ENCODE measurements around the gene CES5A. TPM values are rescaled to one million over a fixed set of nuclear protein-coding genes. Genes with fewer than 3 reads are reported as not detected.
"Not testable (repeated sequence)": the region's sequence is repeated elsewhere in the genome, so short reads cannot be mapped to it uniquely, and the experiment has no call there.

The CES5A gene
- total RNA-seq, 3 donors from 2014 or later = not detected

DNA sequence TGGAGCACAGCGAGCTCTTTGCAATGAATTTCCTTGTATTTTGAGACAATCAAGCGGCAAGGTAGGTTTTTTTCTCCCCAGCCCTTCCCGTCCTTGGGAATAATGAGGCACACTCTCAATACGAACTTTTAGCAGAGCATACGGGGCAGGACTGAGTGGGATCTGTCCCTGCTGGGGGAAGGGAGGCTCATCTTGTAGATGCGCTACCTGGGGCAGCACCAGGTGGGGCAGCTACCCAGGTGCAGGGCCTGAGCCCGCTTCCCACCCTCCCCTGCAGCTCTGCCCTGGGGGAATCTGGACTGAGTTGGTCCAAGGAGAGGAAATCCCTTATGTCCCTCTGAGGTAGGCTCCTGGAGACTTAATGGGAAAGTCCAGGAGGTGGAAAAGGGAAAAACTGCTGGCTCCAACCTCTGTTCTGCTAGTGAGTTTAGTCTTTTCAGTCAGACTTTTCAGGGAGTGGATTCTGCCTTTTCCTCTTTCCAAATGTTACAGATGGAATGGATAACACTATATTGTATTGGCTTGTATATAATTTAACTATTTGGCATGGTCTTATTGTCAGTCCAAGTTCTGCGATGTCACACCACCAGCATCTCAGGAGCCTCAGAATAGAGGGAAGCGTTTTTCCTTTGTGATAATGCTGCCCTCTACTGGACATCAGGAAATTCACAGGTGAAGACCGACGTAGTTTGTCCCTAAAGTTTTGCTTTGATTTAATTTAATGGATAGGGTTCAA, 32.6 kb downstream of the CES5A start:
- TF ChIP-seq, protein P1, sequence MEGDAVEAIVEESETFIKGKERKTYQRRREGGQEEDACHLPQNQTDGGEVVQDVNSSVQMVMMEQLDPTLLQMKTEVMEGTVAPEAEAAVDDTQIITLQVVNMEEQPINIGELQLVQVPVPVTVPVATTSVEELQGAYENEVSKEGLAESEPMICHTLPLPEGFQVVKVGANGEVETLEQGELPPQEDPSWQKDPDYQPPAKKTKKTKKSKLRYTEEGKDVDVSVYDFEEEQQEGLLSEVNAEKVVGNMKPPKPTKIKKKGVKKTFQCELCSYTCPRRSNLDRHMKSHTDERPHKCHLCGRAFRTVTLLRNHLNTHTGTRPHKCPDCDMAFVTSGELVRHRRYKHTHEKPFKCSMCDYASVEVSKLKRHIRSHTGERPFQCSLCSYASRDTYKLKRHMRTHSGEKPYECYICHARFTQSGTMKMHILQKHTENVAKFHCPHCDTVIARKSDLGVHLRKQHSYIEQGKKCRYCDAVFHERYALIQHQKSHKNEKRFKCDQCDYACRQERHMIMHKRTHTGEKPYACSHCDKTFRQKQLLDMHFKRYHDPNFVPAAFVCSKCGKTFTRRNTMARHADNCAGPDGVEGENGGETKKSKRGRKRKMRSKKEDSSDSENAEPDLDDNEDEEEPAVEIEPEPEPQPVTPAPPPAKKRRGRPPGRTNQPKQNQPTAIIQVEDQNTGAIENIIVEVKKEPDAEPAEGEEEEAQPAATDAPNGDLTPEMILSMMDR (IDR thresholded peaks at IDR 0.05) = peak; percentile 36
- DNase-seq (peak in 1 of 3 donors; percentile 39), ATAC-seq (peak; percentile 45)
- intact Hi-C loops (cut with DNase I, micrococcal nuclease) = loop anchor here (2.0 to 10.0 kb wide), 3 partner anchors 130 to 378 kb away; no protein-coding TSS in a partner anchor
- Histone ChIP-seq H3K36me3 (ENCODE audit: low read depth) (no peaks in the 10 kb centered on the region), H3K4me1 (ENCODE audit: low read depth) (no peaks in the 10 kb centered on the region), H3K4me3 (no peak overlapping the region), H3K9me3 (no peaks in the 10 kb centered on the region)

DNA sequence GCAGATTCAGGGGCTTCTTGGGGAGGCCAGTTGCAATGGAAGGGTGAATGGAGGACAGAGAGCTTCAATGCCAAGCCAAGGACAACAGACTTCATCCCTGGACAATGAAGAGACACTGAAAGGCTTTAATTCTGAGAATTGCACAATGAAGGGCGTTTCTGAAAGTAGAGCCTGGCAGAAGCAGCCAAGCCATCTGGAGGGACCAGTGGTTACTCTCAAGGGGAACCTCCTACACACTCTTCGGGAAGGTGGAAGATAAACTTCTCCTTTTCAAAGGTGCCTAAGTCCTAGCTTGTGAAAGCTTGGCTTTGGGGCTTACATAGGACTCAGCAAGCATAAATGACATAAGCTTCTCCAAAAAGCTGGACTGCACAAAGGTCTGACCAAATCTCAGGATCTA, 36.1 kb downstream of the CES5A start:
- Histone ChIP-seq H3K4me1 (ENCODE audit: low read depth) (no peaks in the 10 kb centered on the region), H3K9me3 (no peaks in the 10 kb centered on the region), H3K36me3 (ENCODE audit: low read depth) (no peaks in the 10 kb centered on the region), H3K4me3 (no peak overlapping the region)
- intact Hi-C loops (cut with DNase I, micrococcal nuclease) = no loop called here
- no peak for DNase-seq
- TF ChIP-seq, protein P1 (IDR thresholded peaks at IDR 0.05) = no peak
- no peak for ATAC-seq

DNA sequence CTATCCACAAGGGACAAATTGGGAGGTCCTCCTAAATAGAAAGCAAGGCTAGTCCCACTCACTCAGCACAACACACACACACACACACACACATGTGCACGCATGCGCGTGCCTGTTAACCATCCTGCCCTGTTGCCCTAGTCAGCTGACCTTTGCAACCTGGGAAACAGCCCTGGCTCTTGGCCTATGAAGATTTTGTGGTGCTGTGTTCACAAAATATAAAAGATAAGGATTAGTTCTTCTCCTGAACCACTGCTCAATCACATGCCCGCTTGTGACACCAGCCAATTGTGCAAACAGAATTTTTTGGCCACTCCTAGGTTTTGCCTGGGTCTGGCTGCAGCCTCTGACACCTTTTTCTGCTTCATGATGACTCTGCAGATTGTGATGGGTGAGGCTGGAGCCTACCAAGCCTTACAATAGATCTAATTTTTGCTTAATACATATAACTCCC, 39.0 kb downstream of the CES5A start:
- H3K4me1 ChIP-seq (ENCODE audit: low read depth) = no peaks in the 10 kb centered on the region
- no peaks in the 10 kb centered on the region for H3K9me3 ChIP-seq
- intact Hi-C loops (cut with DNase I, micrococcal nuclease) = no loop called here
- no peak for ATAC-seq
- DNase-seq = no peak
- TF ChIP-seq, protein P1 (IDR thresholded peaks at IDR 0.05) = no peak
- H3K4me3 ChIP-seq = no peak overlapping the region
- H3K36me3 ChIP-seq (ENCODE audit: low read depth) = no peaks in the 10 kb centered on the region

DNA sequence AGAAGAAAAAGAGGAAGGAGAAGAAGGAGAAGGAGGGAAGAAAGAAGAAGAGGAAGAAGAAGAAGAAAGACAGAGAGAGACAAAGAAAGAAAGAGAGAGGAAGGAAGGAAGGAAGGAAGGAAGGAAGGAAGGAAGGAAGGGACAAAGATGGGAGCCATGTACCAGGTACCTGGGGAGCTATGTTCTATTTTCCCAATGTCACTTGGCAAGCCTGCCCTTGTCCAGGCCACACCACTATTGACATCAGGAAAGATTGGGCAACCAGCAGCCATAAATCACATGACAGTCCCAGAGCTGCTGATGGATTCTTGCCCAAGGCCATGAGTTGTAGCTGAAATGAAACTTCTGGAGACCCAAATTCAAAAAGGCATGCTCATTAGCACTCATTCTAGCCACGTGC, 39.6 kb downstream of the CES5A start:
- intact Hi-C loops (cut with DNase I, micrococcal nuclease) = no loop called here
- Histone ChIP-seq H3K4me3 (no peak overlapping the region), H3K9me3 (no peaks in the 10 kb centered on the region), H3K36me3 (ENCODE audit: low read depth) (no peaks in the 10 kb centered on the region), H3K4me1 (ENCODE audit: low read depth) (no peaks in the 10 kb centered on the region)
- ATAC-seq (no peak), DNase-seq (peak in 1 of 3 donors; percentile 39)
- TF ChIP-seq, protein P1 (IDR thresholded peaks at IDR 0.05) = no peak

DNA sequence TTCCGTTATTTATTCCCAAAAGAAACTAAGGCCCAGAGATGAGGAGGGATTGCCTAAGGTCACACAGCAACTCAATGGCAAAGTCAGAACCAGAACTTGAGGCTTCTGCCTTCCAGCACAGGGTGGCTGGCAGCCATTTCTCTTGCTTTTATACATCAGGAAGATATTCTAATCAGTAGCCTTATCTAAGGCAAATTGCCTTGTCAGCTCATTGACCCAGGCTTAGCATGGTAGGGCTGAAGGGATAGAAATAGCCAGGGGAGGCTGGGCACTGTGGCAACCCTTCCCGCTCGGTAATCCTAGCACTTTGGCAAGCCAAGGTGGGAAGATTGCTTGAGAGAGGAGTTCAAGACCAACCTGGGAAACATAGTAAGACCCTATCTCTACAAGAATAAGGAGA, 40.0 kb downstream of the CES5A start:
- H3K9me3 ChIP-seq; H3K4me3 ChIP-seq; H3K4me1 ChIP-seq (ENCODE audit: low read depth); DNase-seq; intact Hi-C loops (cut with DNase I, micrococcal nuclease); H3K36me3 ChIP-seq (ENCODE audit: low read depth); ATAC-seq: not testable (repeated sequence)

DNA sequence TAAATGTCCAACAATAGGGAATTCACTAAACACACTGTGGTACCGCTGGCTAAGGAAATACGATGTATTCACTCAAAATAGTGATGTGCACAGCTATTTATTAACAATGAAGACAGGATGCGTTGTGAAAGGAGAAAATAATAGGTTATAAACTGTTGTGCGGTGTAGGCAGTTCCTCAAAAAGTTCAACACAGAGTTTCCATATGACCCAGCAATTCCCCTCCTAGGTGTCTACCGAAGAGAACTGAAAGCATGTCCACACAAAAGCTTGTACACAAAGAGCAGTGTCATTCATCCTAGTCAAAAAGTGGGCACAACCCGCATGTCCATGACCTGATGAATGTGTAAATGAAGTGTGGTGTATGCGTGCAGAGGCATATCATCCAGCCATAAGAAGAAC, 41.1 kb downstream of the CES5A start:
- Histone ChIP-seq H3K4me3 (no peak overlapping the region), H3K4me1 (ENCODE audit: low read depth) (no peaks in the 10 kb centered on the region), H3K9me3 (no peaks in the 10 kb centered on the region), H3K36me3 (ENCODE audit: low read depth) (no peaks in the 10 kb centered on the region)
- TF ChIP-seq, protein P1 (IDR thresholded peaks at IDR 0.05) = no peak
- DNase-seq (no peak), ATAC-seq (no peak)
- intact Hi-C loops (cut with DNase I, micrococcal nuclease) = no loop called here
